Measurements from ENCODE around the gene NEURL4.
"Not testable (repeated sequence)": the region's sequence is repeated elsewhere in the genome, so short reads cannot be mapped to it uniquely, and the experiment has no call there.

The NEURL4 gene

DNA sequence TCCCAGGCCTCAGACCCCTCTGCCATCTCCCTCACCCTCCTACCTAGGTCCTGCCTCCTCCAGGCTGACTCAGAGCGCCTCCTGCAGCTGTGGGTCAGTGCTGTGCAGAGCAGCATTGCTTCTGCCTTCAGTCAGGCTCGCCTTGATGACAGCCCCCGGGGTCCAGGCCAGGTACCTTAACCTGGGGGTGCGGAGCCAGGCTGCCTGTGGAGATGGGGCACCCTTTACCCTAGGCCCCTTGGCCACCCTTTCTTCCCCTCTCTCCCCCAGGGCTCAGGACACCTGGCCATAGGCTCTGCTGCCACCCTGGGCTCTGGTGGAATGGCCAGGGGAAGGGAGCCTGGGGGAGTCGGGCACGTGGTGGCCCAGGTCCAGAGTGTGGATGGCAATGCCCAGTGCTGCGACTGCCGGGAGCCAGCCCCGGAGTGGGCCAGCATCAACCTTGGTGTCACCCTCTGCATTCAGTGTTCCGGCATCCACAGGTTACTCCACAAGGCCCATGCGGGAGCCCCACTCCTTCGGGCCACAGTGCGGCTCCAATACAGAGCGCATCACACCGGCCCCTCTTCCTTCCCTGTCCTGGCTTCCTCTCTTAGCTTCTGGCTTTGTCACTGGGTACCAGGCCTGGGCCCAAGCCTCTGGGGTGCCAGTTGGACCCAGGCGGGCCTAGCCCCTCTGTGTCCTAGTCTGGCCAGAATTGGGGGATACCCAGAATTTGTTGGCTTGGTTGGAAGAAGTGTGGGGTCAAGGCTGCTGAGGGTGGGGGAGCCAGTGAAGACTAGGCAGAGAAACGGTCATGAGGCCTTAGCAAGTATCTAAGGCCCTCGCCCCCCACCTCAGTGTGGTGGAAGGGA, 17.9 kb upstream of the NEURL4 start:
- DNase-seq = no peak

DNA sequence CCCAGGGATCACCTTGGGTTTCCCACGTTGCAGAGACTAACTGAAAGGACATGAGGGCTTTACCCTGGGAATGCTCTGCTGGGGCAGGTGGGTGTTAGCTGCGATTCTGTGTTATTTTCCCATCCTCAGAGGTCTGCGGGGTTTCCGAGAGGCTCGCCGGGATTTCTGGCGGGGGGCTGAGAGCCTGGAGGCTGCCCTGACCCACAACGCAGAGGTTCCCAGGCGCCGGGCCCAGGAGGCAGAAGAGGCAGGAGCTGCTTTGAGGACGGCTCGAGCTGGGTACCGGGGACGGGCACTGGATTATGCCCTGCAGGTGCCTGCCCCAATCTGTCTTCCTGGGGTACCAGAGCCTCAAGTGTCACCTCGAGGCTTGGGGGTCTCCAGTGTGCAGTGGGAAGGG, 14.1 kb upstream of the NEURL4 start:
- DNase-seq = no peak

DNA sequence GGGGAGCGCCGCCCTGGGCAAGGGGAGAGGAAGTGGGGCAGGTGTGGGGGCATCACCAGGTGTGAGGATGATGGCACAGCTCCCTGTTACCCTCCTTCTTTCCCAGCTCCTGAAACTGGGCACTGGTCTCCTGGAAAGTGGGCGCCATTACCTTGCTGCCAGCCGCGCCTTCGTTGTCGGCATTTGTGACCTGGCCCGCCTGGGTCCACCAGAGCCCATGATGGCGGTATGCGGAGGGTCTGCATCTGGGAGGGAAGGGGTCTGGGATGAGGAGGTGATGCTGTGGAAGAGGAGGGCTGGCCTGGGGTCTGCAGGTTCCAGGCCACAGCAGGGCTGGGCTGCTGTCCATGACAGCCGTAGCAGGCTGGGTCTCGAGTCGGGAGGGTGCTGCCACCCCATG, 12.7 kb upstream of the NEURL4 start:
- DNase-seq = no peak

DNA sequence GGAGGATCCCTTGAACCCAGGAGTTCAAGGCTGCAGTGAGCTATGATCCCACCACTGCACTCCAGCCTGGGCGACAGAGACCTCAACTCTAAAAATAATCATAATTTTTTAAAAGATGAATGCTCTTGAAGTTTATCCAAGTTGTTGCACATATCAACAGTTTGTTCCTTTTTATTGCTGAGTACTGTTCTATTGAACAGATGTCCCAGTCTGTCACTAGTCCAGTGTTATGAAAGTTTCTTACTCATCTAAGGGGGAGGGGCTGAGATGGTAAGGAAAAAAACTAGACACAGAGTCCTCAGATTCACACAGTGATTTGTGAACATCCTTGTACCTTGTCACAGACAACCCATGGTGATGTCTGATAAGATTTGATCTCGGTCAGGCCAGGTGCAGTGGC, 11.0 kb upstream of the NEURL4 start:
- peak; percentile 42 to 48 for DNase-seq

DNA sequence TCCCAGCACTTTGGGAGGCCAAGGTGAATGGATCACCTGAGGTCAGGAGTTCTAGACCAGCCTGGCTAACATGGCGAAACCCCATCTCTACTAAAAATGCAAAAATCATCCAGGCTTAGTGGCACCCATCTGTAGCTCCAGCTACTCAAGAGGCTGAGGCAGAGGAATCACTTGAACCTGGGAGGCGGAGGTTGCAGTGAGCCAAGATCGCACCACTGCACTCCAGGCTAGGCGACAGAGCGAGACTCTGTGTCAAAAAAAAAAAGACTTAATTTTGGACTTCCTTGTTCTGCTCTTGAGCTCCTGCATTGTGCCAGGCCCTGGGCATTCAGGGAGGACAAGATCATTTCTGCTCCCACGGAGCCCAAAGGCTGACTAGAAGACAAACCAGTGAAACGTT, 8.5 kb upstream of the NEURL4 start:
- DNase-seq = not testable (repeated sequence)

DNA sequence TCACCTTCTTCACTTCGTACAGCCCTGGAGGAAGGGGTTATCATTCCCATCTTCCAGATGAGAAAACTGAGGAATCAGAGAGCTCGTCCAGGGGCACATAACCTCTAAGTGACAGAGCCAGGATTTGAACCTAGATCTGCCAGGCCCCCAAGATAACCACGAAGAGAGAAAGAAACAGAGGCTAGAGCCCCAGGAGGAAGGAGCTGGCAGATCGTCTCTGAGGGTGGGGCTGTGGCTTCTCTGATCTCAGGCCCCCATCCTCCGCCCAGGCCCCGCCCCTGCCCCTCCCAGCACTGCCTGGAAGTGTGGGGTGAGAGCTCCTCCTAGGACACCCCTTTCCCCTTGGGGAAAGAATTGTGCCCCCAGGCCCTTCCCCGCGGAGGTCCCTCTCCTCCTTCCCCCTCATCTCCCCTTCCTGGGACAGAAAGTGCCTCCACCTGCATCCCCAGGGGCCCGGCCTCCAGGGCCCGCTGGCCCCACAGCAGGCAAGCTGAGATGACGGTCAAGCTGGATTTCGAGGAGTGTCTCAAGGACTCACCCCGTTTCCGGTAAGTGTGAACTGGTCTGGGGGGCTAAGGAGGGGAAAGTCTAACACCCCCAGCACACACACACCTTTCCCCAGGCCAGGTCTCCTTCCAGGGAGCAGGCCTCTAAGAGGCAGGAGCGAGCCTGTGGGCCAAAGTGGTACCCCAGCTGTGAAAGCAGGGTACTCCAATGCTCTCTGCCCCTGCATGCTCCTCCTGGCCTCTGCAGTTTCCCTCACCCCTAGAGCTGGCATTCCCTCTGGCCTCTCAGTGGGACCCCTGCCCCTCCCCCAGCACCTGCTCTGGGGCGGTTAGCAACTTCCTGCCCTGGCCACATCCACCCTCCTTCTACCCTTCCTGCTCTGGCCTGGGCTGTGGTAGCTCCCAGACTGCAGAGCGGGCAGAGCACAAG, 7.4 kb upstream of the NEURL4 start, which contains the start of gene ACAP1:
Gene ACAP1 (plus strand): TSS at position 290 of the 936 bp plus-strand sequence. CDS start 206 bp downstream, at position 496.
- DNase-seq = peak in 1 of 2 donors; percentile 16

DNA sequence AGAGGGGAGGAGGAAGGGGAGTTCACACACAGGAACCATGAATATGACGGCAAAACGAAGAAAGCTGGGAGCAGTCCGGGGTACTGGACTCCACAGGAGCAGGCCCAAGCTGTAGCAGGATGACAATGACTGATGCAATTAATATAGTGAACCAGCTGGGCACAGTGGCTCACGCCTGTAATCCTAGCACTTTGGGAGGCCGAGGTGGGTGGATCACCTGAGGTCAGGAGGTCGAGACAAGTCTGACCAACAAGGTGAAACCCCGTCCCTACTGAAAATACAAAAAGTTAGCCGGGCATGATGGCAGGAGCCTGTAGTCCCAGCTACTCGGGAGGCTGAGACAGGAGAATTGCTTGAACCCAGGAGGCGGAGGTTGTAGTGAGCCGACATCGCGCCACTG, 6.6 kb upstream of the NEURL4 start:
- not testable (repeated sequence) for DNase-seq

DNA sequence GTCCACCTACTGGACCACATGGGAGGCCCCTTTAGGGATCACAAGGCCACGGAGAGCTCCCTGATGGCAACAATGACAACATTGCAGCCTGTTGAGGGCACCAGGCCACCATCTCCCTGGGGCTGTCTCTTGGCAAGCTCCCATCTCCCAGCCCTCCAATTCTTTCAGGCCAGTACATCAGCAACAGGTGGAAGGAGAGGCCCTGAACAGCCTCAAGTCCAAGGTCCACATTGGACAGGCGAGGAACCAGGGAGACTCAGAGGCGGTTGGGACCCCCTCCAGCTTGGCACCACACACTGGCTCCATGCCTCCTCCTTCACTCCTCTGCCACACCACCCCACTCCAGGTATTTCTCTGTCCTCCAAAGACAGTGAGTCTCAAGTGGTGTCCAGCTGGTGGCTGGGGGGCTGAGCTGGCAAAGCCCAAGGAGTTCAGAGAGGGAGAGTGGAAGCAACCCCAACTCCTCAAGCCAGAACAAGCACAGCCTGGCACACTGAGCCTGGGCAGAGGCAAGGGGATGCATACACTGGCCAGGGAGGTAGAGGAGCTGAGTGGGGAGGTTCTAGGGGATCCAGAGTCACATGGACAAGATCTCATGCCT, 5.9 kb upstream of the NEURL4 start:
- no peak for DNase-seq

DNA sequence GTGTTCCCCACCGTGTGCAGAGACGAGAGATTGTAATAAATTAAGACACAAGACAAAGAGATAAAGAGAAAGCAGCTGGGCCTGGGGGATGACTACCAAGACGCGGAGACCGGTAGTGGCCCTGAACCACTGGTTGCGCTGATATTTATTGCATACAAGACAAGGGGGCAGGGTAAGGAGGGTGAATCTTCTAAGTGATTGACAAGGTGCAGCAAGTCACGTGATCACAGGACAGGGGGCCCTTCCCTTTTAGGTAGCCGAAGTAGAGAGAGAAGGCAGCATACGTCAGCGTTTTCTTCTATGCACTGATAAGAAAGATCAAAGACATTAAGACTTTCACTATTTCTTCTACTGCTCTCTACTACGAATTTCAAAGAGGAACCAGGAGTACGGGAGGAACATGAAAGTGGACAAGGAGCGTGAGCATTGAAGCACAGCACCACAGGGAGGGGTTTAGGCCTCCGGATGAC, 3.5 kb upstream of the NEURL4 start:
- DNase-seq = not testable (repeated sequence)

DNA sequence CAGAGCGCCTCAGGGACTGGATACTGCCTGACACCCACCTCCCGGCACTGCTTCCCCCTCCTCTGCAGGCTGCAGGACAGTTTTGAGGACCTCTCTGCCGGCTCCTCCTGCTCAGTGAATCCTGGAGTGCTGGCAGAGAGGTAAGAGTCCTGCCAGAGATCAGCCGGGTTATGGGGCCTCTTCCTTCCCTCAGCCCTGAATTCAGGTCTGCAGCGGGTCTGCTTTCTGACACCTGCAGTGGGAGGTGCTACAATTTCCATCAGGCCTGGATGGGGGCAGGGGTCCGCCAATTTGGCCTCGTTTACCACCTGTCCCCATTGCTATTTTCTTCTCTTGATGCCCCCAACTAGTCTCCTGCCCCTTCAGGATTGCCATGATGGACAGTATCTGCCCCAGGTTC, 3.0 kb upstream of the NEURL4 start:
- DNase-seq = no peak

DNA sequence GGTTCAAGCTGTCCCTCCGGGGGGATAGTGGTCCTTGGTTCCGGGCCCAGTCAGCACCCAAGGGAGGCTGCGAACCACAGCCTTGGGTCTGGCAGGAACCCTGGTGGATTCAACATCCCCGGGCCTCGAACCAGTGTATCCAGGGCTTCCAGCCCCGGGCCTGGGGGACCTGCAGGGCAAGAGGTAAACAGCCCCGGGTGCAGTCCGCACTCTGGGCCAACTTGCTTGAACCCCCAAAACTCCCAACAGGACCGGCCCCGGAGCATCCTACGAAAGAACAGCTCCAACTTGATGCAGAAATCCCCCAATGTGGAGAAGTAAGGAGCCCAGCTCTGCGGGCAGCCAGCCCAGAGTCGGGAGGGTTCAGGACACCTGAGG, 1.5 kb upstream of the NEURL4 start:
- no peak for DNase-seq

DNA sequence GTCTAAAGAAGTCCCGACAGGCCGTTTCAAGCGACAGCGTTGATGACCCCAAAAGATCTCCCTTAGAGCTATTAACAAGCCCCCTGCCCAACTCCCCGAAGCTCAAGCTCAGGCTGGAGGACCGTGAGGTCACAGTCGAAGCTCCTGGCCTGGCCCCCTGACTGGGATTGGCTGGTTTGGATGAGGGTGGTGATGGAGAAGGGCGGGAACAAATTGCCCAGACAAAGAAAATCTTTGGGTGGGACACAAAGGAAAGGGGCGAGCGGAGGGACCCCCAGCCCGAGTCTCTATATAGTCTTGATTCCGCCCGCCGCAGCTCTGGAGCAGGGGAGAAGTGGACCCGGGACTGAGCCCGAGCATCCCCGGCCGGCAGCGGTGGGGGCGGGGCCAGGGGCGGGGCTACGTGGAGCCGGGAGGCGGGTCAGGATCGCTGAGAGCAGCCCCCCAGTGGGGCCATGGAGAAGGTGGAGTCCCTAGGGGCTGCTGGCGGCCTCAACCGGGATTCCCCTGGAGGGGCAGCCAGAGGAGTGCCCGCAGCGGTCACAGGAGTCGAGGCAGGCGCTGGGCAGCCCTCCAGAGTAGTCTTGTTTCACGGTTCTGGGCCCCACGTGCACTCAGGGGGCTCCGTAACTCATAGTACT, 982 bp upstream of the NEURL4 start:
- DNase-seq = peak; percentile 74 to 78

DNA sequence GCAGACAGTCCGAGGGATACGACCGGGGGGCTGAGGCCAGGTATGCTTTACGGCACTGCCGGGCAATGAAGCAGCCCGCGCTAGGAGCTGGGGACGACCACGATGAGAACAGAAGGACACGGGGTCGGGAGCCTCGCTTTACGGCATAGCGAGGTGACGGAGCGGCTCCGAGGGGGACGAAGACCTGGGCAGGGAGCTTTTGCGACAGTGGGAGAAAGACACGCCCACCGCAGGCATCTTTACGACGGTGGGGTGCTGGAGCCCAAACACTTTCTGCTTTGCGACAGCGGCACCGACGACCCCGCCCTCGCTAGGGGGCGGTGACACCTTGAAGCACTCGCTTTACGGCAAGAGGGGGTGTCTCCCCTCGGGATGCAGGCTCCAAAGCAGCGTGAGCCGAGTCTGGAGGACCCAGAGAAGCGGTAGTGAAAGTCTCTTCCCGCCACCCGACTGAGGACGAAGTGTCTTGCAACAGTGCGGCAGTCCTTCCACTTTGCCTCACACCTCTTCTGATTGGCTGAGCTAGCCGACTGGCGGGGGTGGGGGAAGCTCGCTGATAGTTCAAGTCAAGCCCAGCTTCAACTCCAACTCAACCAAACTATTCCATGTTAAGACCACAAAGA, 350 bp upstream of the NEURL4 start:
- DNase-seq = peak; percentile 97 to 100

DNA sequence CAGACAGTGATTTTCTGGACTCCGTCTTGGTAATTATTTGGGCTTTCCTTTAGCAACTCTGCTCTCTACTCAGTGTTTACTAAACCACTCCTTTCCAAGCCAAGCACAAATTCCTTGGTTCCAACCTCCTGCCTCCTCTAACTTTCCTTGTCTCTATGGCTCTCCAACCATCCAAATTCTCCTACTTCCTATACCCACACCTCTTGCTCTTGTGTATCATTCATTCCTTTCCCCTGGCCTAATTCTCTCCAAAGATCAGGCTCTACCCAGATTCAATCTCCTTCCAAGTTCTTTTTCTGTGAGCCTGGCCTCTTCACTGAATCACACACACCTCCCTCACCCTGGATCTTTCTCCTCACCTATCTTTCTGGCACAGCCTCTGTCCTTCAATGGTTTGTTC, 1.1 kb downstream of the NEURL4 start:
- no peak for DNase-seq

DNA sequence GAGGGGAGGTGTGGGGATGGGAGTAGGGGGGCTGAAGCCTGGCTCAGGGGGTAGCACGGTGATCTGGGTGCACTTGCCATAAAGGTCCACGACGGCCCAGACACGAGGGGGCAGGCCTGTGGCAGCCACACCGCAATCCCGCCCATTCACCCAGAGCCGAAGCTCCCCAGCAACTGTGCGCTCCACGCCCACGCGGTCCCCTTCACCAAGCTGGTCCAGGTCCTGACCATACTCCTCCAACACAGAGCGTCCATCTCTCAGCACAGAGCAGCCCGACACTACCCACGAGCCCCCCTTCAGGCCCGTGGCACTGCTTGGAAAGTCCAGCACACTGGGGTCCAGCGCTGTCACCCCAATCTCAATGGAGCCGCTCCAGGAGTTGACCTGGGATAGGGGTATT, 1.6 kb downstream of the NEURL4 start:
- no peak for DNase-seq

DNA sequence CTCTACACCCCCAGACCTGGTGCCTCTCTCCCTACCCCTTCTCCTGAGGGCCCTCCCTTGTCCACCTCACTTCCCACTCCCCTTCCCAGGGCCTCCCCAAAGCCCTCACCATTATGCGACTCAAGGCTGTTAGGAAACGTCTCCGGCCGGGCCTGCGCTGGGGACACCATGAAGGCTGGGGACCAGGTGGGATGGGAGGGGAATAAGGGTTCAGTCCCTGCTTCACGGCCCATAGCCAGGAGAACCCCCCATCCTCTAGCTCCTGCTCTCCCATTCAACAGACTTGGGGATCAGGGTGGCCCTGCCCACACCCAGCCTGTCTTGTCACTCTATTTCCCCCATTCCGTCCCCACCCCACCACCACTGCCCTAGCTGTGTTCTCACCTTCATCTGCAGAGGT, 2.1 kb downstream of the NEURL4 start:
- no peak for DNase-seq

DNA sequence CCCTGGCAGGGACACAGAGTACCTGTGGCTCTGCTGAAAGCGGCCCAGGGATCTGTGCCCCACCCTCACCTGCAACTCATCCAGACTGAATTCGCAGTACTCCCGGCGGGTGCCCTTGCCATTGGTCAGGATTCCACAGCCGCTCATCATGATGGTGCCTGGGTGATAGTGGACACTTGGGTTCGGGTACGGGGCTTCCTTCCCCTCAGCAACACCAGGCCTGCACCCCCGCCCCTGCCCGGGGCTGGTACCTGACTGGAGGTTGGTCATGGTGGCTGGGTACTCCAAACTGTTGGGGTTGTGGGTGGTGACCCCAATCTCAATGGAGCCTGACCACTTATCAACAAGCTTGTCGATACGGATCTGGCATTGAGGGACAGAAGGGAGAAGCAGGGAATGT, 2.9 kb downstream of the NEURL4 start:
- DNase-seq = no peak

DNA sequence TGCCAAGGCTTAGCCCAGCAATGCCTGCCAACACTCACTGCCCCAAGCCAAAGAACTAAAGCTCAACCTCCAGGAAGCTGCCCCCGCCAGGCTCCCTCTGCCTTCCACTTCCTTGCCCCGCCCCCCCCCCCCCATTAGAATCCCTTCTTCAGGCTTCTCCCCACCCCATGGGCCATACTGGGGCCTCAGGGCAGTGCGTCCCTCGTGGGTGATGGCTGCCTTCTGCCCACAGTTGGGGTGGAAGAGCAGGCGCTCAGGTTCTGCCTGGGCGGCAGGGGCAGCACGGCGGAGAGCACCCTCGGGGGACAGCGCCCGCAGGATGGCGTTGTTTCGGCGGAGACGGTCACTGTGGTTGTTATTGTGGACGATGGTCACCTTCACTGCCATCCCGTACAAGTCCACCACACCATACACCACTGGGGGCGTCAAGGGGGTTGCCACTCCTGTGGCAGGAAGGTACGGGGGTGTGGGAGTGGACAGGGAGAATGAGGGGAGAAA, 4.1 kb downstream of the NEURL4 start:
- DNase-seq = no peak

DNA sequence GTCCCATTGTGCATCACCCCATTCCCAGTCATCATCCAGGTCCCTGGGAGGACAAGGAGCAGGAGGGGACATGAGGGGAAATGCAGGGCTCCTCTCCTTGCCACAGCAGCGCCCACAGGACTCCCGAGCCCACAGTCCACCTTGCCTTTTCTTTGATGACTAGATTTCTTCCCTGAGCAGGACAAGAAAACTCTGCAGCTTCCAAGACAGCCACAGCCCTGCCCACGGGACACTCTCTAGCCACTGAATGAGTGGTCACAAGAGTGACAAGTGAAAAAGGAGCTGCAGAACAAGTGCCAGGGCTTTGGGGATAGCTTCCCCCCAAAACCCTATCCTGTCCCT, 4.7 kb downstream of the NEURL4 start:
- no peak for DNase-seq

DNA sequence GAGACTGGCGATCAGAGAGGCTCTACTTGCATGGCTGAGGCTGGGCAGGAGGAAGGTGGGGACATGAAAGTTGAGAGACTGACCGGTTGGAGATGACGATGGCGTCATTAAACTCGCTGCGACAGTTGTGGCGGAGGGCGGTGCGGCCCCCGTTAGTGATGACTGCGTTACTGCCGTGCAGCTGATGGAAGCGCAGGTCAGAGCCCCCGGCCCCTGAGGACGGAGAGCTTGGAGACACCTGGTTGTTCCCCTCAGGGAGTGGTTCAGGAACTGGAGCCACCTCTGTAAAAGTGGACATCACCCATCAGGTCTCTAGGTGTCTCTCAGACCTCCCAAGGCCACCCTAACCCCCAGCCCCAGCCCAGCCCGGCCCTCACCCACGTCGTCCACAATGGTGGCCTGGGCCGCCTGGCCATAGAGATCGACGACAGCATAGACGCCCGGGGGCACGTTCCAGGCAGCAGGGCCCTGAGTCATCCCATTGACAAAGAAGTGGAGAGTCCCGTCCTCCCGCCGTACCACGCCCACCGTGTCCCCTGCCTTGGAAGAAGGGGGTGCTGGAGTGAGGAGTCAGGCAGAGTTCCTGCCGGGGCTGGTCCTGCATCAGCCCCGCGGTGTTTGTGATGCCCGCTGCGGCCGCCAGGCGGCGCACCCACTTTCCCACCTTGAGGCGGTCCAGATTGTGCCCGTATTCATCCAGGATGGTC, 5.3 kb downstream of the NEURL4 start:
- DNase-seq = peak in 1 of 2 donors; percentile 71

DNA sequence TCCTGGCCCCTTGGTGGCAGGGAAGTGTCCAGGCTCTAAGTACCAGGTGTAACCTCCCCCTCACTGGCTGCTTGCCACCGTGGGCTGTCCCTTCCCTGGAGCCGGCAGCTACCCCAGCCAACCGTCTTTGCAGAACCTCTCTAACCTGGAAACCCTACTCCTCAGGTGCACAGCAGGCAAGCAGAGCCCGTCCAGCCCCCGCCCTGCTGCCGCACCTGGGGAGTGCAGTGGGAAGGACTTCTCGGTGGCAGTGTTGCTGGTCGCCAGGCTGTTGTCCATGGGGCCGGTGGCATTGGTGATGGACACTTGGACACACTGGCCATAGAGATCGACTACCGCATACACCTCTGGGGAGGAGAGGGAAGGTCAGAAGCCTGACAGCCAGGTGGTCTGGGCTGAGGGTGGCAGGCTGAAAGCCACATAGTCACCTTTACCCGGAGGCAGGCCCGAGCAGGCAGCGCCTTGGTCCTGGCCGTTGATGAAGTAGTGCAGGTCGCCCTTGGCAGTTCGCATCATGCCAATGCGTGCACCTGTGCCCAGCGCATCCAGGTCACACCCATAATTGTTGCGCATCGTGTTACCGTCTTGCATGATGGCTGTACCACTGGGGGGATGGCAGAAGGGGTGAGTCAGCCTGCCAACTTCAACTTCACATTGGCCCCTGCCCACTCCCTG, 6.5 kb downstream of the NEURL4 start:
- no peak for DNase-seq
